ENCODE results near the gene FOXP1.

The FOXP1 gene

GRCh38 chr3:71415681-71416122 is 167.8 kb downstream of the FOXP1 start:
- H3K27ac ChIP-seq (ENCODE audit: low read depth, low read length): no peak overlapping the region
- no peaks in the 10 kb centered on the region for H3K9me3 ChIP-seq (ENCODE audit: insufficient read depth, low read length)
- no peak overlapping the region for H2AFZ ChIP-seq (ENCODE audit: low read depth, low read length, severe bottlenecking)
- no peaks in the 10 kb centered on the region for H3K27me3 ChIP-seq (ENCODE audit: low read length)
- H3K4me2 ChIP-seq (ENCODE audit: low read depth, low read length, poor library complexity, severe bottlenecking): no peak overlapping the region
- no peak overlapping the region for H3K9ac ChIP-seq (ENCODE audit: low read length)
- H3F3A ChIP-seq (ENCODE audit: insufficient read depth): no peaks in the 10 kb centered on the region
- no peaks in the 10 kb centered on the region for H4K20me1 ChIP-seq (ENCODE audit: low read depth, low read length)
- H3K79me2 ChIP-seq (ENCODE audit: insufficient read depth, low read length): no peaks in the 10 kb centered on the region
- TF ChIP-seq CTCF (IDR thresholded peaks at IDR 0.05; ENCODE audit: insufficient read depth, low read length, poor library complexity, severe bottlenecking) (no peak), EZH2phosphoT487 (conservative IDR thresholded peaks at IDR 0.05; ENCODE audit: low read length) (no peak)
- H3K4me3 ChIP-seq (ENCODE audit: insufficient read depth, low read length, poor library complexity, severe bottlenecking): no peak overlapping the region
- no peaks in the 10 kb centered on the region for H3K36me3 ChIP-seq (ENCODE audit: low read length)
- no peaks in the 10 kb centered on the region for H3K9me2 ChIP-seq (replicated peaks; ENCODE audit: insufficient read depth, low read length)

- Histone ChIP-seq H3K4me2 (ENCODE audit: low read depth, low read length, poor library complexity, severe bottlenecking) (no peak overlapping the region), H3K79me2 (ENCODE audit: insufficient read depth, low read length) (no peaks in the 10 kb centered on the region), H4K20me1 (ENCODE audit: low read depth, low read length) (no peaks in the 10 kb centered on the region), H3K36me3 (ENCODE audit: low read length) (no peaks in the 10 kb centered on the region), H3K9me2 (replicated peaks; ENCODE audit: insufficient read depth, low read length) (no peaks in the 10 kb centered on the region), H3K27ac (ENCODE audit: low read depth, low read length) (no peak overlapping the region), H3F3A (ENCODE audit: insufficient read depth) (no peaks in the 10 kb centered on the region), H3K9me3 (ENCODE audit: insufficient read depth, low read length) (no peaks in the 10 kb centered on the region), H3K4me3 (ENCODE audit: insufficient read depth, low read length, poor library complexity, severe bottlenecking) (no peak overlapping the region), H2AFZ (ENCODE audit: low read depth, low read length, severe bottlenecking) (no peak overlapping the region), H3K9ac (ENCODE audit: low read length) (no peak overlapping the region), H3K27me3 (ENCODE audit: low read length) (no peaks in the 10 kb centered on the region)
- TF ChIP-seq CTCF (IDR thresholded peaks at IDR 0.05; ENCODE audit: insufficient read depth, low read length, poor library complexity, severe bottlenecking): no peak
- no peak for TF ChIP-seq EZH2phosphoT487 (conservative IDR thresholded peaks at IDR 0.05; ENCODE audit: low read length)
These were observed 169.2 kb downstream of the FOXP1 start for GRCh38 chr3:71414189-71414927.

- H3K9me3 ChIP-seq (ENCODE audit: insufficient read depth, low read length): no peaks in the 10 kb centered on the region
- H2AFZ ChIP-seq (ENCODE audit: low read depth, low read length, severe bottlenecking): no peak overlapping the region
- no peaks in the 10 kb centered on the region for H3K9me2 ChIP-seq (replicated peaks; ENCODE audit: insufficient read depth, low read length)
- no peaks in the 10 kb centered on the region for H3K79me2 ChIP-seq (ENCODE audit: insufficient read depth, low read length)
- H3K4me3 ChIP-seq (ENCODE audit: insufficient read depth, low read length, poor library complexity, severe bottlenecking): no peak overlapping the region
- no peaks in the 10 kb centered on the region for H3K27me3 ChIP-seq (ENCODE audit: low read length)
- no peaks in the 10 kb centered on the region for H4K20me1 ChIP-seq (ENCODE audit: low read depth, low read length)
- H3F3A ChIP-seq (ENCODE audit: insufficient read depth): no peaks in the 10 kb centered on the region
- TF ChIP-seq CTCF (IDR thresholded peaks at IDR 0.05; ENCODE audit: insufficient read depth, low read length, poor library complexity, severe bottlenecking) (no peak), EZH2phosphoT487 (conservative IDR thresholded peaks at IDR 0.05; ENCODE audit: low read length) (no peak)
- no peak overlapping the region for H3K27ac ChIP-seq (ENCODE audit: low read depth, low read length)
- no peaks in the 10 kb centered on the region for H3K36me3 ChIP-seq (ENCODE audit: low read length)
- no peak overlapping the region for H3K9ac ChIP-seq (ENCODE audit: low read length)
- H3K4me2 ChIP-seq (ENCODE audit: low read depth, low read length, poor library complexity, severe bottlenecking): no peak overlapping the region
These were observed 170.0 kb downstream of the FOXP1 start for GRCh38 chr3:71413572-71413971.

Measured in SU-DHL-6 (cell line).